GM23248 (cell line): Measurements from ENCODE around the gene NFYA. TPM values are rescaled to one million over a fixed set of nuclear protein-coding genes. Genes with fewer than 3 reads are reported as not detected.

ENCODE experiments used
- DNase-seq: peaks from one replicate; pipeline ENCODE4 v3.0.0-alpha.2; 2015
- H2AFZ ChIP-seq: fragments of 200-600 bp; sonication (generic); 2 replicates; pipeline ENCODE4 v1.6.1; 2016; ENCODE audit warnings: antibody characterized with exemption
- H3F3A ChIP-seq: fragments of 200-600 bp; sonication (generic); 2 replicates; pipeline ENCODE4 v1.6.1; 2016; ENCODE audit warnings: mild to moderate bottlenecking, antibody characterized with exemption, mixed run types; ENCODE audit not compliant: insufficient read depth
- H3K27ac ChIP-seq: fragments of 200-600 bp; sonication (generic); 2 replicates; pipeline ENCODE4 v1.5.1; 2016; ENCODE audit warnings: mild to moderate bottlenecking
- H3K27me3 ChIP-seq: fragments of 200-600 bp; sonication (generic); replicated peaks from 2 replicates; pipeline ENCODE4 v1.6.1; 2016; ENCODE audit warnings: mild to moderate bottlenecking; ENCODE audit not compliant: insufficient read depth
- H3K36me3 ChIP-seq: fragments of 200-600 bp; sonication (generic); 2 replicates; pipeline ENCODE4 v1.6.1; 2016; ENCODE audit warnings: low read depth, mild to moderate bottlenecking
- H3K4me1 ChIP-seq: fragments of 200-600 bp; sonication (generic); 2 replicates; pipeline ENCODE4 v1.6.1; 2016; ENCODE audit warnings: mild to moderate bottlenecking; ENCODE audit not compliant: insufficient read depth
- H3K4me2 ChIP-seq: fragments of 200-600 bp; sonication (generic); one replicate; pipeline ENCODE4 v1.6.1; 2016; ENCODE audit warnings: mild to moderate bottlenecking; ENCODE audit not compliant: unreplicated experiment
- H3K4me3 ChIP-seq: fragments of 200-600 bp; sonication (generic); 2 replicates; pipeline ENCODE4 v1.5.1; 2016; ENCODE audit warnings: mild to moderate bottlenecking
- H3K79me2 ChIP-seq: fragments of 200-600 bp; sonication (generic); 2 replicates; pipeline ENCODE4 v1.6.1; 2016; ENCODE audit warnings: mild to moderate bottlenecking; ENCODE audit not compliant: insufficient read depth
- H3K9ac ChIP-seq: fragments of 200-600 bp; sonication (generic); 2 replicates; pipeline ENCODE4 v1.6.1; 2016; ENCODE audit warnings: mild to moderate bottlenecking
- H3K9me2 ChIP-seq: fragments of 200-600 bp; sonication (generic); 2 replicates; pipeline ENCODE4 v1.6.1; 2016; ENCODE audit warnings: mixed run types, mild to moderate bottlenecking, moderate library complexity; ENCODE audit not compliant: insufficient read depth
- H3K9me3 ChIP-seq: fragments of 200-600 bp; sonication (generic); one replicate; pipeline ENCODE4 v1.6.1; 2017; ENCODE audit warnings: low read depth
- H4K20me1 ChIP-seq: fragments of 200-600 bp; sonication (generic); 2 replicates; pipeline ENCODE4 v1.6.0; 2016; ENCODE audit not compliant: insufficient read depth
- EZH2 ChIP-seq: fragments of 200-600 bp; sonication (generic); IDR thresholded peaks from 2 replicates; pipeline ENCODE4 v1.6.1; 2018; ENCODE audit warnings: antibody characterized with exemption, mild to moderate bottlenecking; ENCODE audit not compliant: insufficient read depth, poor library complexity, severe bottlenecking
- EZH2phosphoT487 ChIP-seq: fragments of 200-600 bp; sonication (generic); IDR thresholded peaks from 2 replicates; pipeline ENCODE4 v1.6.1; 2018; ENCODE audit warnings: antibody characterized with exemption, moderate library complexity, mild to moderate bottlenecking, low read depth; ENCODE audit not compliant: insufficient read depth
- WGBS, 2 experiments: methylation state at CpG; one replicate each; pipeline ENCODE4 v1.1.6; 2015 to 2017; ENCODE audit warnings: low lambda C conversion rate in 2 of 2, low coverage in 1 of 2; ENCODE audit errors: missing lambda C conversion rate in 2 of 2; 5-methylcytosine and 5-hydroxymethylcytosine counted together
- in situ Hi-C: fragments of 300-500 bp; cut with MboI; formaldehyde crosslinking; loops from 2 replicates; pipeline ENCODE4 v1.15.0; 2020
- polyA plus RNA-seq: library from polyadenylated mRNA; unstranded; fragments of >200 nt; fragmentation: Nextera tagmentation; extraction: Ambion mirVana; gene quantifications from 2 replicates; pipeline ENCODE4 v1.2.1, GENCODE V29; 2016
- total RNA-seq: library from RNA; depleted of rRNA; stranded (reverse); fragments of >200 nt; shearing (Covaris generic); gene quantifications from 2 replicates; pipeline ENCODE4 v1.2.3, GENCODE V29; 2014

Gene NFYA
- total and polyA plus RNA-seq, 2 experiments from 2014 or later = 8.8 to 9.4 TPM

- 90 to 94% methylated on average over 5 of the region's 5 CpGs for WGBS, 2 experiments
- no peak overlapping the region for H3K27ac ChIP-seq
- H4K20me1 ChIP-seq = no peaks in the 10 kb centered on the region
- TF ChIP-seq EZH2 (no peak), EZH2phosphoT487 (no peak)
- peaks cover 64% of the 10 kb centered on the region for H3K36me3 ChIP-seq
- no peak overlapping the region for H3K9ac ChIP-seq
- H3K4me1 ChIP-seq = no peaks in the 10 kb centered on the region
- in situ Hi-C loops = no loop called here
- H3F3A ChIP-seq = 0 out of 2 replicates have a peak, but pooled peaks cover under 1% of the 10 kb centered on the region
- no peaks in the 10 kb centered on the region for H3K27me3 ChIP-seq
- no peak overlapping the region for H3K4me3 ChIP-seq
- H3K9me3 ChIP-seq = no peaks in the 10 kb centered on the region
- peak; percentile 6 for DNase-seq
- H3K9me2 ChIP-seq = no peaks in the 10 kb centered on the region
- H3K4me2 ChIP-seq = no peak overlapping the region
- no peak overlapping the region for H2AFZ ChIP-seq
- no peaks in the 10 kb centered on the region for H3K79me2 ChIP-seq
These were observed 24.8 kb downstream of the NFYA start for GRCh38 chr6:41097467-41098090.

DNA sequence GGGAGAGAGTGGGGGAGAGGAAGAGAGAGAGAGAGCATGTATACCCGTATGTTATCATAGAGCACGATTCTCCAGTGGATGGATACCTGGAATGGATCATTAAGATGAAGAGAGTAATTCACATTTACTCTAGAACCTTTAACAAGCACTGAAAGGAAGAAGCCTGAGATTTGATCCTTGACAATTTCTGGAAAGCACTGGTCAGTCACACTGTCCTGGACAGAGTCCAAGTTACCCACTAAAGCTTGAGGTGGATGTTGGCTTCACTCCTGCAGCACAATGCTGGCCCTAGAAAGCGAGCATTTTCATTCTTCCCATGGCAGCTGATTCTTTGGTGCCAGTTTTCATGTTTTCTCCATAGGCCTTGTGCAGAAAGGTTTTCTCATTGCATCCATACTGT is 25.6 kb downstream of the NFYA start:
- H2AFZ ChIP-seq = no peak overlapping the region
- peaks cover 56% of the 10 kb centered on the region for H3K36me3 ChIP-seq
- 55 to 60% methylated on average over 3 of the region's 3 CpGs for WGBS, 2 experiments
- no peaks in the 10 kb centered on the region for H3K27me3 ChIP-seq
- no peaks in the 10 kb centered on the region for H3K79me2 ChIP-seq
- no peak overlapping the region for H3K4me2 ChIP-seq
- in situ Hi-C loops = no loop called here
- H3F3A ChIP-seq = 0 out of 2 replicates have a peak, but pooled peaks cover 3% of the 10 kb centered on the region
- H3K9me3 ChIP-seq = no peaks in the 10 kb centered on the region
- no peak overlapping the region for H3K4me3 ChIP-seq
- no peak for DNase-seq
- H3K9ac ChIP-seq = no peak overlapping the region
- no peaks in the 10 kb centered on the region for H3K9me2 ChIP-seq
- H3K4me1 ChIP-seq = no peaks in the 10 kb centered on the region
- no peak for TF ChIP-seq EZH2
- TF ChIP-seq EZH2phosphoT487 = no peak
- no peak overlapping the region for H3K27ac ChIP-seq
- H4K20me1 ChIP-seq = no peaks in the 10 kb centered on the region

GRCh38 chr6:41100871-41101287 is 28.1 kb downstream of the NFYA start:
- no peaks in the 10 kb centered on the region for H3K9me2 ChIP-seq
- no peaks in the 10 kb centered on the region for H3K9me3 ChIP-seq
- in situ Hi-C loops = no loop called here
- no peaks in the 10 kb centered on the region for H3K4me1 ChIP-seq
- no peak for DNase-seq
- H3K27ac ChIP-seq = no peak overlapping the region
- no peak overlapping the region for H3K9ac ChIP-seq
- H3K27me3 ChIP-seq = no peaks in the 10 kb centered on the region
- no peaks in the 10 kb centered on the region for H4K20me1 ChIP-seq
- H3K4me3 ChIP-seq = no peak overlapping the region
- no peak overlapping the region for H2AFZ ChIP-seq
- TF ChIP-seq EZH2 (no peak), EZH2phosphoT487 (no peak)
- no peaks in the 10 kb centered on the region for H3K79me2 ChIP-seq
- H3K4me2 ChIP-seq = no peak overlapping the region
- 0 out of 2 replicates have a peak, but pooled peaks cover 8% of the 10 kb centered on the region for H3F3A ChIP-seq
- WGBS, 2 experiments = 79 to 82% methylated on average over 42 of the region's 42 CpGs
- H3K36me3 ChIP-seq = peaks cover 35% of the 10 kb centered on the region

DNA sequence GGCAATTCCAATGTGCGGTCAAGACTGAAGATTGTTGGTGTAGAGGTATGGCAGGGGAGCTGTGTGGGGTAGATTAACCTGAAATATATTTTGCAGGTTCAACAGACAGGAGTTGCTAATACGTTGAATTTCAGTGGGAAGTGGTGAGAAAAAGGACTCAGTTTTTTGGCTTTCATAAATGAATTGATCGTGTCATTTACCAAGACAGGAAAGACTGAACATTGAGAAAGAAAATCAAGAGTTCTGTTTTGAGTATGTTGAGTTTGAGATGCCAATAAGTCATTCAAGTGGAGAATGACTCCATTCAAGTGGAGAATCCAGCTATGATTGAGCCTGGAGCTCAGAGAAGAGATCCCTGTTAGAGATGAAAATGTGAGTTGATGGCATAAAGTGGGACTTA is 31.1 kb downstream of the NFYA start:
- in situ Hi-C loops = no loop called here
- H3K27ac ChIP-seq = no peak overlapping the region
- DNase-seq = no peak
- no peaks in the 10 kb centered on the region for H3K9me3 ChIP-seq
- no peaks in the 10 kb centered on the region for H4K20me1 ChIP-seq
- no peak overlapping the region for H3K9ac ChIP-seq
- TF ChIP-seq EZH2 = no peak
- no peak for TF ChIP-seq EZH2phosphoT487
- 0 out of 2 replicates have a peak, but pooled peaks cover 8% of the 10 kb centered on the region for H3F3A ChIP-seq
- H3K4me2 ChIP-seq = no peak overlapping the region
- WGBS, 2 experiments = 96 to 98% methylated on average over 3 of the region's 3 CpGs
- no peak overlapping the region for H3K4me3 ChIP-seq
- no peaks in the 10 kb centered on the region for H3K79me2 ChIP-seq
- no peak overlapping the region for H2AFZ ChIP-seq
- H3K36me3 ChIP-seq = peaks cover 7% of the 10 kb centered on the region
- H3K4me1 ChIP-seq = no peaks in the 10 kb centered on the region
- H3K27me3 ChIP-seq = no peaks in the 10 kb centered on the region
- H3K9me2 ChIP-seq = no peaks in the 10 kb centered on the region
